Ishikawa (cell line): Measurements from ENCODE around the gene RTN4RL2.

Experiments
- CEBPB ChIP-seq: IDR thresholded peaks from 2 replicates; pipeline ENCODE4 v1.6.1; 2012
- CREB1 ChIP-seq: IDR thresholded peaks from 2 replicates; pipeline ENCODE4 v1.6.1; 2012; ENCODE audit warnings: low read depth
- EGR1 ChIP-seq: IDR thresholded peaks from 2 replicates; pipeline ENCODE4 v1.6.1; 2012
- EP300 ChIP-seq: IDR thresholded peaks from 2 replicates; pipeline ENCODE4 v1.6.1; 2012; ENCODE audit warnings: borderline replicate concordance
- FOXM1 ChIP-seq: IDR thresholded peaks from 2 replicates; pipeline ENCODE4 v1.6.1; 2012; ENCODE audit warnings: low read depth, borderline replicate concordance
- MAX ChIP-seq: IDR thresholded peaks from 2 replicates; pipeline ENCODE4 v1.6.1; 2012
- NFIC ChIP-seq: IDR thresholded peaks from 2 replicates; pipeline ENCODE4 v1.6.1; 2012
- RAD21 ChIP-seq: IDR thresholded peaks from 2 replicates; pipeline ENCODE4 v1.6.1; 2012; ENCODE audit warnings: low read depth
- REST ChIP-seq: IDR thresholded peaks from 2 replicates; pipeline ENCODE4 v1.6.1; 2012; ENCODE audit warnings: low read depth, mild to moderate bottlenecking
- TAF1 ChIP-seq: IDR thresholded peaks from 2 replicates; pipeline ENCODE4 v1.6.1; 2012; ENCODE audit warnings: low read depth, mild to moderate bottlenecking
- TCF12 ChIP-seq: IDR thresholded peaks from 2 replicates; pipeline ENCODE4 v1.6.1; 2012; ENCODE audit warnings: low read depth
- TEAD4 ChIP-seq: IDR thresholded peaks from 2 replicates; pipeline ENCODE4 v1.6.1; 2012
- USF1 ChIP-seq: IDR thresholded peaks from 2 replicates; pipeline ENCODE4 v1.6.1; 2012
- YY1 ChIP-seq: IDR thresholded peaks from 2 replicates; pipeline ENCODE4 v1.6.1; 2012; ENCODE audit warnings: low read depth
- ZBTB7A ChIP-seq: IDR thresholded peaks from 2 replicates; pipeline ENCODE4 v1.6.1; 2012; ENCODE audit warnings: low read depth

The RTN4RL2 gene

GRCh38 chr11:57424137-57424791 is 36.1 kb upstream of the RTN4RL2 start:
- TF ChIP-seq FOXM1: no peak

GRCh38 chr11:57424792-57425564 is 35.4 kb upstream of the RTN4RL2 start:
- TF ChIP-seq USF1: 0 out of 2 replicates have a peak, but pooled peaks have one; percentile 28
- TF ChIP-seq EP300: no peak

- TF ChIP-seq TAF1: no peak
- no peak for TF ChIP-seq EP300
- no peak for TF ChIP-seq MAX
- no peak for TF ChIP-seq FOXM1
- TF ChIP-seq NFIC: no peak
- TF ChIP-seq ZBTB7A: no peak
- TF ChIP-seq CEBPB: no peak
- no peak for TF ChIP-seq USF1
- no peak for TF ChIP-seq CREB1
- TF ChIP-seq TCF12: no peak
- no peak for TF ChIP-seq TEAD4
- no peak for TF ChIP-seq EGR1
- TF ChIP-seq REST: no peak
- TF ChIP-seq YY1: no peak
- no peak for TF ChIP-seq RAD21
Observed at GRCh38 chr11:57425565-57426438, 34.5 kb upstream of the RTN4RL2 start.

GRCh38 chr11:57426439-57426928 is 33.8 kb upstream of the RTN4RL2 start:
- TF ChIP-seq ZBTB7A (no peak), EGR1 (no peak), CEBPB (no peak), TAF1 (no peak), NFIC (no peak), RAD21 (no peak), YY1 (no peak)

GRCh38 chr11:57426929-57427726 is 33.2 kb upstream of the RTN4RL2 start, which contains the start of gene SLC43A3:
SLC43A3 (minus strand) TSS chr11:57427121; CDS start chr11:57426172, 949 bp downstream.
- no peak for TF ChIP-seq CREB1
- TF ChIP-seq NFIC: no peak
- TF ChIP-seq TCF12: no peak
- TF ChIP-seq ZBTB7A: no peak

GRCh38 chr11:57427727-57428082 is 32.6 kb upstream of the RTN4RL2 start:
- TF ChIP-seq CREB1 (no peak), EP300 (no peak)

- TF ChIP-seq YY1 (no peak), USF1 (no peak), NFIC (no peak), CEBPB (no peak), EP300 (no peak), ZBTB7A (no peak), EGR1 (no peak), MAX (no peak), FOXM1 (no peak), CREB1 (no peak), RAD21 (no peak), REST (no peak), TEAD4 (no peak), TCF12 (no peak), TAF1 (no peak)
Observed at GRCh38 chr11:57428643-57429042, 31.7 kb upstream of the RTN4RL2 start.
